HepG2 (cell line): ENCODE results near the gene EFEMP2. TPM values are rescaled to one million over a fixed set of nuclear protein-coding genes. Genes with fewer than 3 reads are reported as not detected.

ENCODE experiments used
- ATAC-seq: fragments of 200-7000 bp; cut with Tn5 transposase; 3 replicates; pipeline ENCODE4 v1.9.1; 2020; ENCODE audit warnings: mild to moderate bottlenecking, moderate library complexity
- BruUV-seq: library from RNA; stranded (reverse); fragments of 400-500 nt; replicated peaks from 2 replicates; lab custom pipeline; 2021; lab: Mats Ljungman, UMichigan
- CTCF ChIA-PET: fragments of 300-600 bp; formaldehyde crosslinking; extraction: SDS; loops from one replicate; lab custom pipeline; 2021; ENCODE audit warnings: low total read pairs, inconsistent platforms, low intra/inter-chr PET ratio; lab: Yijun Ruan, JAX
- POLR2A ChIA-PET: fragments of 350-600 bp; sonication (Branson Sonifier 250); formaldehyde crosslinking; loops from one replicate; lab custom pipeline; 2020; ENCODE audit warnings: antibody characterized with exemption, inconsistent platforms; lab: Yijun Ruan, JAX
- DNase-seq: peaks from one replicate; pipeline ENCODE4 v3.0.0-alpha.2; 2015; ENCODE audit warnings: low spot score
- FAIRE-seq: peaks from 3 replicates; lab custom pipeline; 2011; peaks lifted over from hg19 to GRCh38; lab: Jason Lieb, UNC
- H2AFZ ChIP-seq: one replicate; pipeline ENCODE4 v1.6.1; 2011; ENCODE audit warnings: low read length, inconsistent platforms
- H3K27ac ChIP-seq: fragments of 300-600 bp; 3 replicates; pipeline ENCODE4 v1.8.0; 2011; ENCODE audit warnings: mixed run types, mild to moderate bottlenecking, mixed read lengths, low read length, inconsistent platforms; ENCODE audit not compliant: insufficient read depth; ENCODE audit errors: extremely low read length
- H3K27me3 ChIP-seq, 2 experiments: fragments of 200-600 bp in 1 of 2; 2 replicates in 1 of 2; 3 replicates in 1 of 2; pipeline versions ENCODE4 v1.6.0 to v1.8.0; 2011; ENCODE audit warnings: low read length in 2 of 2, mild to moderate bottlenecking in 2 of 2, moderate library complexity in 2 of 2, inconsistent platforms in 1 of 2; ENCODE audit not compliant: insufficient read depth in 2 of 2, control insufficient read depth in 1 of 2
- H3K36me3 ChIP-seq, 2 experiments: fragments of 200-600 bp in 1 of 2; replicated peaks in 1 of 2; 2 replicates in 1 of 2; 3 replicates in 1 of 2; pipeline versions ENCODE4 v1.5.1 to v1.8.0; 2011; ENCODE audit warnings: low read length in 2 of 2, inconsistent platforms in 1 of 2; ENCODE audit not compliant: insufficient read depth in 2 of 2, control insufficient read depth in 1 of 2
- H3K4me1 ChIP-seq: 2 replicates; pipeline ENCODE4 v1.5.1; 2012; ENCODE audit warnings: low read length, inconsistent platforms; ENCODE audit not compliant: insufficient read depth
- H3K4me2 ChIP-seq: 2 replicates; pipeline ENCODE4 v1.6.0; 2011; ENCODE audit warnings: low read depth, low read length, inconsistent platforms
- H3K4me3 ChIP-seq, 3 experiments: fragments of 200-600 bp in 1 of 3; sonication (generic), shearing (Covaris generic) in 1 of 3; replicated peaks in 1 of 3; 2 replicates each; pipeline ENCODE4 v1.5.1; 2011 to 2016; ENCODE audit warnings: low read length in 3 of 3, inconsistent platforms in 2 of 3, low read depth in 2 of 3, mild to moderate bottlenecking in 2 of 3, control low read depth in 1 of 3, mixed read lengths in 1 of 3; ENCODE audit not compliant: insufficient read depth in 1 of 3
- H3K79me2 ChIP-seq: one replicate; pipeline ENCODE4 v1.6.1; 2011; ENCODE audit warnings: low read length, inconsistent platforms; ENCODE audit not compliant: insufficient read depth
- H3K9ac ChIP-seq: 2 replicates; pipeline ENCODE4 v1.6.0; 2011; ENCODE audit warnings: mild to moderate bottlenecking, low read depth, low read length, inconsistent platforms; ENCODE audit not compliant: insufficient read depth
- H3K9me3 ChIP-seq: 2 replicates; pipeline ENCODE4 v1.5.1; 2012; ENCODE audit warnings: mild to moderate bottlenecking, low read length
- H4K20me1 ChIP-seq: 2 replicates; pipeline ENCODE4 v1.6.0; 2011; ENCODE audit warnings: inconsistent platforms, mild to moderate bottlenecking, low read length, moderate library complexity; ENCODE audit not compliant: insufficient read depth
- AGO1 ChIP-seq: fragments of 200-400 bp; formaldehyde crosslinking; IDR thresholded peaks from 2 replicates; pipeline ENCODE4 v1.6.1; 2017; ENCODE audit warnings: mild to moderate bottlenecking, low read depth, low read length, moderate library complexity; ENCODE audit not compliant: poor library complexity, severe bottlenecking
- HMGXB3 ChIP-seq: sonication (generic); formaldehyde crosslinking; IDR thresholded peaks from 2 replicates; pipeline ENCODE4 v1.4.0; 2020; ENCODE audit warnings: missing genetic modification reagents, borderline replicate concordance
- KDM5B ChIP-seq: sonication (generic); formaldehyde crosslinking; IDR thresholded peaks from 2 replicates; pipeline ENCODE4 v1.4.0; 2020; ENCODE audit warnings: missing genetic modification reagents, mild to moderate bottlenecking, borderline replicate concordance
- LBX2 ChIP-seq: sonication (generic); formaldehyde crosslinking; IDR thresholded peaks from 2 replicates; pipeline ENCODE4 v1.5.0; 2020; ENCODE audit warnings: missing genetic modification reagents, mild to moderate bottlenecking, borderline replicate concordance
- MAFG ChIP-seq: sonication (generic); formaldehyde crosslinking; IDR thresholded peaks from 2 replicates; pipeline ENCODE4 v1.5.1; 2020; ENCODE audit warnings: mild to moderate bottlenecking, missing genetic modification reagents
- MXD4 ChIP-seq: IDR thresholded peaks from 2 replicates; pipeline ENCODE4 v1.6.1; 2016; ENCODE audit warnings: mild to moderate bottlenecking, missing biosample characterization, missing genetic modification reagents
- MYC ChIP-seq: sonication (generic); formaldehyde crosslinking; IDR thresholded peaks from 2 replicates; pipeline ENCODE4 v1.9.0; 2021; ENCODE audit warnings: missing genetic modification reagents, borderline replicate concordance
- POLR2A ChIP-seq, 2 experiments: IDR thresholded peaks; 2 replicates each; pipeline ENCODE4 v1.6.1; 2011; ENCODE audit warnings: low read depth in 2 of 2, low read length in 2 of 2, mild to moderate bottlenecking in 1 of 2, moderate library complexity in 1 of 2; ENCODE audit not compliant: insufficient read depth in 1 of 2
- ZFY ChIP-seq: sonication (generic); formaldehyde crosslinking; IDR thresholded peaks from 2 replicates; pipeline ENCODE4 v1.4.0; 2020; ENCODE audit warnings: missing genetic modification reagents
- ZNF136 ChIP-seq: sonication (generic); formaldehyde crosslinking; IDR thresholded peaks from 2 replicates; pipeline ENCODE4 v1.8.1; 2022; ENCODE audit warnings: low read depth, mild to moderate bottlenecking, moderate library complexity, missing genetic modification reagents
- ZNF232 ChIP-seq: sonication (generic); formaldehyde crosslinking; IDR thresholded peaks from 2 replicates; pipeline ENCODE4 v1.4.0; 2020; ENCODE audit warnings: missing genetic modification reagents, borderline replicate concordance
- ZNF263 ChIP-seq: sonication (generic); formaldehyde crosslinking; IDR thresholded peaks from 2 replicates; pipeline ENCODE4 v1.4.0; 2020; ENCODE audit warnings: missing genetic modification reagents
- WGBS: methylation state at CpG from one replicate; pipeline ENCODE4 v1.1.6; 2017; ENCODE audit warnings: low lambda C conversion rate; 5-methylcytosine and 5-hydroxymethylcytosine counted together
- in situ Hi-C: cut with HindIII; loops from 2 replicates; pipeline ENCODE4 v1.10.0; 2017; ENCODE audit warnings: low pct_unique_long_range_greater_than_20kb; ENCODE audit not compliant: extremely low pct_ligation_motif_present
- intact Hi-C: fragments of 100-400 bp; cut with micrococcal nuclease; formaldehyde crosslinking; loops from one replicate; pipeline ENCODE4 v1.10.0; 2022; ENCODE audit not compliant: unreplicated experiment
- polyA plus RNA-seq, 8 experiments: library from polyadenylated mRNA; depleted of rRNA in 3 of 8; stranded (reverse) in 7 of 8; unstranded in 1 of 8; fragments of >200 nt; fragmentation: Illumina TruSeq in 4 of 8; extraction: Trizol in 4 of 8; gene quantifications; 2 replicates each; pipeline versions ENCODE4 v1.2.1 to v1.2.3, GENCODE V29; 2011 to 2016; ENCODE audit warnings: low read depth in 4 of 8, missing spikeins in 1 of 8, mixed read lengths in 1 of 8; ENCODE audit not compliant: insufficient read depth in 1 of 8
- total RNA-seq, 5 experiments: library from RNA; depleted of rRNA; stranded (reverse); fragments of >200 nt; fragmentation: Illumina TruSeq; extraction: Trizol; gene quantifications; 2 replicates each; pipeline ENCODE4 v1.2.3, GENCODE V29; 2016; ENCODE audit warnings: low read depth in 1 of 5
- TF ChIP-seq, protein P1 (sequence below), 2 experiments: sonication (generic) in 1 of 2; formaldehyde crosslinking in 1 of 2; IDR thresholded peaks; 2 replicates each; pipeline versions ENCODE4 v1.4.0 to v1.6.1; 2018 to 2020; ENCODE audit warnings: missing genetic modification reagents in 2 of 2, borderline replicate concordance in 1 of 2, low read depth in 1 of 2, mild to moderate bottlenecking in 1 of 2, missing biosample characterization in 1 of 2
- TF ChIP-seq, protein P2 (sequence below): sonication (generic); formaldehyde crosslinking; IDR thresholded peaks from 2 replicates; pipeline ENCODE4 v1.4.0; 2020; ENCODE audit warnings: mild to moderate bottlenecking, missing genetic modification reagents

EFEMP2 gene
- total and polyA plus RNA-seq, 2 of the 13 experiments (the other 11 are each of a cell fraction or from before 2014, with no cell fraction given), result 7.4 to 29.7 TPM

DNA sequence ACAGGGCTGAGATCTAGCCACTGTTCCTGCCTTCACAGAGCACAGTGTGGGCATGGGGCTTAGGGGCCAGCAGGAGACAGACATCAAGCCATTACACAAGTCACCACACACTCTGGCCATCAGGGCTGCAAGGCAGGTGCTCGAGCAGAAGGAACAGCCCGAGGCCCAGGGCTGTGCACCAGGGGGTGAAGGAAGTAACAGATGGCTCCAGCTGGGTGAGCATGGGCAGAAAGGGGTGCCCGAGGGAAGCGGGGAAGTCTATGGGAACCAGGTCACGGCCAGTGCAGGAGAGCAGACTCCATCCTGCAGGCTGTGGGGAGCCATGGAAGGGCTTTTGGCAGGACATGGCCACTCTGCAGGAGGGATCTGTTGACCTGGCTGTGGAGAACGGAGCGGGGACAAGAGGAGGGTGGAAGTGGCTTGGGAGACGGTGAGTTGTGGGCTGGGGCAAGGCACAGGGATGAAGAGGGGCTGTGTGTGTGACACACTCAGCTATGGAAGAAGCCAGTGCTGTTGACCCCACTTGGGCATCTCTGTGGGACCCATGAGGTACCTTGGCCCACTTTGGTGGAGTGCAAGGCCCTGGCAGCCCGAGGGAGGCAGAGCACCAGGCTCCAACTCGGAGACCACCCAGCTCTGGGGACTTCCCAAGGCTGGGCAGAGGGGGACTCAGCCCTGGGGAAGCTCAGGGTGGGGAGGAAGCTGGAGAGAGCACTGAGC, 42.7 kb upstream of the EFEMP2 start:
- Histone ChIP-seq H3K4me2 (peak overlapping the region; percentile 73), H3K27ac (no peak overlapping the region), H3K36me3 (no peaks in the 10 kb centered on the region), H3K27me3 (peaks cover 0 to 2% of the 10 kb centered on the region in 2 experiments; a peak in 1 of 5 replicates), H4K20me1 (no peaks in the 10 kb centered on the region), H3K4me3 (peak overlapping the region in 1 of 3 experiments; percentile 48; a peak in 1 of 6 replicates), H2AFZ (no peak overlapping the region), H3K79me2 (peaks cover 11% of the 10 kb centered on the region), H3K4me1 (peaks cover 60% of the 10 kb centered on the region), H3K9me3 (no peaks in the 10 kb centered on the region), H3K9ac (no peak overlapping the region)
- BruUV-seq, result no TSS peak
- ATAC-seq, result peak; percentile 2; the same call in 2 of the 3 replicates
- ChIA-PET POLR2A (interaction anchor here (1.0 to 5.0 kb wide), 6 partner anchors 12 to 56 kb away, joined by 3 to 59 read pairs (median 10); partner anchors contain the start of genes CCDC85B, FIBP, FOSL1 and MUS81), CTCF (no interaction called here)
- FAIRE-seq, result no peak
- TF ChIP-seq MYC (CRISPR knock-in tag) (peak; percentile 27; the same call in 1 of the 2 replicates), ZNF263 (CRISPR knock-in tag) (0 out of 2 replicates have a peak, but pooled peaks have one; percentile 33), MXD4 (CRISPR knock-in tag) (no peak), POLR2A (IDR thresholded peaks at IDR 0.05; ENCODE audit: insufficient read depth in 1 of 2, low read depth in 2 of 2, low read length in 2 of 2) (0 out of 4 replicates have a peak, but pooled peaks of 1 of the 2 experiments have one; percentile 8), ZFY (CRISPR knock-in tag) (peak; percentile 11; the same call in 1 of the 2 replicates), AGO1 (peak; percentile 95), KDM5B (0 out of 2 replicates have a peak, but pooled peaks have one; percentile 5), ZNF136 (CRISPR knock-in tag) (no peak), ZNF232 (CRISPR knock-in tag) (no peak), HMGXB3 (CRISPR knock-in tag) (no peak), LBX2 (0 out of 2 replicates have a peak, but pooled peaks have one; percentile 22), MAFG (peak; percentile 62; the same call in 1 of the 2 replicates)
- TF ChIP-seq, protein P1, sequence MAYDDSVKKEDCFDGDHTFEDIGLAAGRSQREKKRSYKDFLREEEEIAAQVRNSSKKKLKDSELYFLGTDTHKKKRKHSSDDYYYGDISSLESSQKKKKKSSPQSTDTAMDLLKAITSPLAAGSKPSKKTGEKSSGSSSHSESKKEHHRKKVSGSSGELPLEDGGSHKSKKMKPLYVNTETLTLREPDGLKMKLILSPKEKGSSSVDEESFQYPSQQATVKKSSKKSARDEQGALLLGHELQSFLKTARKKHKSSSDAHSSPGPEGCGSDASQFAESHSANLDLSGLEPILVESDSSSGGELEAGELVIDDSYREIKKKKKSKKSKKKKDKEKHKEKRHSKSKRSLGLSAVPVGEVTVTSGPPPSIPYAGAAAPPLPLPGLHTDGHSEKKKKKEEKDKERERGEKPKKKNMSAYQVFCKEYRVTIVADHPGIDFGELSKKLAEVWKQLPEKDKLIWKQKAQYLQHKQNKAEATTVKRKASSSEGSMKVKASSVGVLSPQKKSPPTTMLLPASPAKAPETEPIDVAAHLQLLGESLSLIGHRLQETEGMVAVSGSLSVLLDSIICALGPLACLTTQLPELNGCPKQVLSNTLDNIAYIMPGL (CRISPR knock-in tag; IDR thresholded peaks at IDR 0.05; ENCODE audit: borderline replicate concordance in 1 of 2, low read depth in 1 of 2), result peak in 1 of 2 experiments; percentile 27; a peak in 1 of 4 replicates
- TF ChIP-seq, protein P2, sequence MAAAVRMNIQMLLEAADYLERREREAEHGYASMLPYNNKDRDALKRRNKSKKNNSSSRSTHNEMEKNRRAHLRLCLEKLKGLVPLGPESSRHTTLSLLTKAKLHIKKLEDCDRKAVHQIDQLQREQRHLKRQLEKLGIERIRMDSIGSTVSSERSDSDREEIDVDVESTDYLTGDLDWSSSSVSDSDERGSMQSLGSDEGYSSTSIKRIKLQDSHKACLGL (CRISPR knock-in tag), result peak; percentile 23; the same call in 1 of the 2 replicates
- intact Hi-C loops, result no loop called here
- 69% methylated on average over 6 of the region's 10 CpGs for WGBS
- no peak for DNase-seq
- in situ Hi-C loops, result no loop called here
